Neural progenitor cell (in vitro differentiated cells): ENCODE results near the gene PRPSAP1.

ENCODE experiments used
- EZH2 ChIP-seq: fragments of 200-600 bp; sonication (generic); IDR thresholded peaks from 2 replicates; pipeline ENCODE4 v1.6.1; 2017; ENCODE audit warnings: antibody characterized with exemption, mild to moderate bottlenecking, moderate library complexity
- EZH2phosphoT487 ChIP-seq: fragments of 200-600 bp; sonication (generic); IDR thresholded peaks from 2 replicates; pipeline ENCODE4 v1.6.1; 2017; ENCODE audit warnings: antibody characterized with exemption
- TF ChIP-seq, protein P1 (sequence below): fragments of 200-600 bp; sonication (generic); IDR thresholded peaks from 2 replicates; pipeline ENCODE4 v1.5.1; 2017; ENCODE audit warnings: antibody characterized with exemption, mild to moderate bottlenecking

DNA sequence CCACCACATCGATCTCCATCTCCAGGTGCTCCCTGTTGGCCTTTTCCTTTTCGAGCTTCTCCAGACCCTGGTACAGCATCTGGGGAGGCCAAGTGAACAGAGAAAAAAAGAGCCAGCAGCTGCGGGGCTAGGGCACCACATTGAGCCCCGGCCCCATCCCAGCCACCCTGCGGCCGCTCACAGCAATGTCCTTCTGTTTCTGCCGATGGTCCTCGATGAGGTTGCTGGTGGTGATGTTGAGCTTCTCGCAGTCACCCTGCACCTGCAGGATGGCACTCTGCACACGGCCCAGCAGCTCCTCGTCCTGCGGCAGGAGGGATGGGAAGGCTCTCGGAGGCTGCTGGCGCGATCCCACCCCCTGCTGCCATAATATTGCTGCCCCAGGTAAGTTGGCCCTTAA is 73.1 kb downstream of the PRPSAP1 start:
- TF ChIP-seq EZH2phosphoT487 = no peak
- TF ChIP-seq, protein P1, sequence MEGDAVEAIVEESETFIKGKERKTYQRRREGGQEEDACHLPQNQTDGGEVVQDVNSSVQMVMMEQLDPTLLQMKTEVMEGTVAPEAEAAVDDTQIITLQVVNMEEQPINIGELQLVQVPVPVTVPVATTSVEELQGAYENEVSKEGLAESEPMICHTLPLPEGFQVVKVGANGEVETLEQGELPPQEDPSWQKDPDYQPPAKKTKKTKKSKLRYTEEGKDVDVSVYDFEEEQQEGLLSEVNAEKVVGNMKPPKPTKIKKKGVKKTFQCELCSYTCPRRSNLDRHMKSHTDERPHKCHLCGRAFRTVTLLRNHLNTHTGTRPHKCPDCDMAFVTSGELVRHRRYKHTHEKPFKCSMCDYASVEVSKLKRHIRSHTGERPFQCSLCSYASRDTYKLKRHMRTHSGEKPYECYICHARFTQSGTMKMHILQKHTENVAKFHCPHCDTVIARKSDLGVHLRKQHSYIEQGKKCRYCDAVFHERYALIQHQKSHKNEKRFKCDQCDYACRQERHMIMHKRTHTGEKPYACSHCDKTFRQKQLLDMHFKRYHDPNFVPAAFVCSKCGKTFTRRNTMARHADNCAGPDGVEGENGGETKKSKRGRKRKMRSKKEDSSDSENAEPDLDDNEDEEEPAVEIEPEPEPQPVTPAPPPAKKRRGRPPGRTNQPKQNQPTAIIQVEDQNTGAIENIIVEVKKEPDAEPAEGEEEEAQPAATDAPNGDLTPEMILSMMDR = no peak
- TF ChIP-seq EZH2 = no peak
